ENCODE measurements around the gene CLIC4. TPM values are rescaled to one million over a fixed set of nuclear protein-coding genes. Genes with fewer than 3 reads are reported as not detected.
A peak's percentile ranks its signal among the peaks of the same experiment; 100 is the strongest.

Gene CLIC4
- polyA plus RNA-seq, 1 donor (not counting 4 experiments of a cell fraction or from before 2014, with no cell fraction given): 130 TPM

- dilution Hi-C loops (cut with MboI; ENCODE audit: extremely low pct_ligation_motif_present, low sequenced_read_pairs): no loop called here
- Histone ChIP-seq H3K27me3 (ENCODE audit: control insufficient read depth, extremely low read depth, insufficient read depth, low read length) (no peaks in the 10 kb centered on the region), H3K9ac (ENCODE audit: control insufficient read depth, extremely low read depth, insufficient read depth, low read length) (no peak overlapping the region), H3K9me1 (ENCODE audit: control insufficient read depth, extremely low read depth, insufficient read depth, low read length) (no peaks in the 10 kb centered on the region), H4K20me1 (ENCODE audit: control insufficient read depth, extremely low read depth, insufficient read depth, low read length) (no peaks in the 10 kb centered on the region), H3K27ac (ENCODE audit: control insufficient read depth, insufficient read depth, low read length) (no peak overlapping the region), H2AFZ (ENCODE audit: control insufficient read depth, low read length) (peak overlapping the region; percentile 2), H3K9me3 (ENCODE audit: control insufficient read depth, low read depth, low read length) (no peaks in the 10 kb centered on the region), H3K4me3 (ENCODE audit: control insufficient read depth in 2 of 3, extremely low read depth in 1 of 3, insufficient read depth in 2 of 3, low read depth in 1 of 3, low read length in 3 of 3) (no peak overlapping the region), H3K4me2 (ENCODE audit: control insufficient read depth, extremely low read depth, insufficient read depth, low read depth, low read length) (no peak overlapping the region), H3K4me1 (ENCODE audit: control insufficient read depth, extremely low read depth, insufficient read depth, low read length) (peaks cover 30% of the 10 kb centered on the region), H3K36me3 (ENCODE audit: control insufficient read depth in 2 of 2, extremely low read depth in 1 of 2, insufficient read depth in 2 of 2, low read length in 2 of 2) (no peaks in the 10 kb centered on the region), H3K79me2 (ENCODE audit: control insufficient read depth, insufficient read depth, low read length) (no peaks in the 10 kb centered on the region)
- no peak for TF ChIP-seq EZH2 (IDR thresholded peaks at IDR 0.05; ENCODE audit: low read length)
- TF ChIP-seq, protein P1, sequence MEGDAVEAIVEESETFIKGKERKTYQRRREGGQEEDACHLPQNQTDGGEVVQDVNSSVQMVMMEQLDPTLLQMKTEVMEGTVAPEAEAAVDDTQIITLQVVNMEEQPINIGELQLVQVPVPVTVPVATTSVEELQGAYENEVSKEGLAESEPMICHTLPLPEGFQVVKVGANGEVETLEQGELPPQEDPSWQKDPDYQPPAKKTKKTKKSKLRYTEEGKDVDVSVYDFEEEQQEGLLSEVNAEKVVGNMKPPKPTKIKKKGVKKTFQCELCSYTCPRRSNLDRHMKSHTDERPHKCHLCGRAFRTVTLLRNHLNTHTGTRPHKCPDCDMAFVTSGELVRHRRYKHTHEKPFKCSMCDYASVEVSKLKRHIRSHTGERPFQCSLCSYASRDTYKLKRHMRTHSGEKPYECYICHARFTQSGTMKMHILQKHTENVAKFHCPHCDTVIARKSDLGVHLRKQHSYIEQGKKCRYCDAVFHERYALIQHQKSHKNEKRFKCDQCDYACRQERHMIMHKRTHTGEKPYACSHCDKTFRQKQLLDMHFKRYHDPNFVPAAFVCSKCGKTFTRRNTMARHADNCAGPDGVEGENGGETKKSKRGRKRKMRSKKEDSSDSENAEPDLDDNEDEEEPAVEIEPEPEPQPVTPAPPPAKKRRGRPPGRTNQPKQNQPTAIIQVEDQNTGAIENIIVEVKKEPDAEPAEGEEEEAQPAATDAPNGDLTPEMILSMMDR (optimal IDR thresholded peaks at IDR 0.05 in 1 of 3, IDR thresholded peaks at IDR 0.05 in 1 of 3, conservative IDR thresholded peaks at IDR 0.05 in 1 of 3; ENCODE audit: extremely low read depth in 1 of 3, insufficient read depth in 2 of 3, low read length in 3 of 3): no peak
- DNase-seq (ENCODE audit: low read depth, low spot score) (no peak), FAIRE-seq (no peak)
Measured at GRCh38 chr1:24709791-24710441, 35.3 kb upstream of the CLIC4 start.

GRCh38 chr1:24711329-24711728 lies 33.9 kb upstream of the CLIC4 start:
- dilution Hi-C loops (cut with MboI; ENCODE audit: extremely low pct_ligation_motif_present, low sequenced_read_pairs): no loop called here
- H3K79me2 ChIP-seq (ENCODE audit: control insufficient read depth, insufficient read depth, low read length): no peaks in the 10 kb centered on the region
- DNase-seq (ENCODE audit: low read depth, low spot score) (no peak), FAIRE-seq (no peak)
- no peaks in the 10 kb centered on the region for H3K36me3 ChIP-seq (ENCODE audit: control insufficient read depth in 2 of 2, extremely low read depth in 1 of 2, insufficient read depth in 2 of 2, low read length in 2 of 2)
- no peaks in the 10 kb centered on the region for H3K27me3 ChIP-seq (ENCODE audit: control insufficient read depth, extremely low read depth, insufficient read depth, low read length)
- H3K9me1 ChIP-seq (ENCODE audit: control insufficient read depth, extremely low read depth, insufficient read depth, low read length): no peaks in the 10 kb centered on the region
- TF ChIP-seq, protein P1 (optimal IDR thresholded peaks at IDR 0.05 in 1 of 3, IDR thresholded peaks at IDR 0.05 in 1 of 3, conservative IDR thresholded peaks at IDR 0.05 in 1 of 3; ENCODE audit: extremely low read depth in 1 of 3, insufficient read depth in 2 of 3, low read length in 3 of 3): no peak
- TF ChIP-seq EZH2 (IDR thresholded peaks at IDR 0.05; ENCODE audit: low read length): no peak
- peaks cover 20% of the 10 kb centered on the region for H3K4me1 ChIP-seq (ENCODE audit: control insufficient read depth, extremely low read depth, insufficient read depth, low read length)
- no peak overlapping the region for H3K9ac ChIP-seq (ENCODE audit: control insufficient read depth, extremely low read depth, insufficient read depth, low read length)
- H4K20me1 ChIP-seq (ENCODE audit: control insufficient read depth, extremely low read depth, insufficient read depth, low read length): no peaks in the 10 kb centered on the region
- H3K9me3 ChIP-seq (ENCODE audit: control insufficient read depth, low read depth, low read length): no peaks in the 10 kb centered on the region
- H3K4me3 ChIP-seq (ENCODE audit: control insufficient read depth in 2 of 3, extremely low read depth in 1 of 3, insufficient read depth in 2 of 3, low read depth in 1 of 3, low read length in 3 of 3): no peak overlapping the region
- H3K4me2 ChIP-seq (ENCODE audit: control insufficient read depth, extremely low read depth, insufficient read depth, low read depth, low read length): no peak overlapping the region
- no peak overlapping the region for H2AFZ ChIP-seq (ENCODE audit: control insufficient read depth, low read length)
- H3K27ac ChIP-seq (ENCODE audit: control insufficient read depth, insufficient read depth, low read length): no peak overlapping the region

Measured in keratinocyte (primary cell).